GM23248 (cell line): ENCODE data around the gene MOV10.

ENCODE experiments used
- EZH2 ChIP-seq: fragments of 200-600 bp; sonication (generic); IDR thresholded peaks from 2 replicates; pipeline ENCODE4 v1.6.1; 2018; ENCODE audit warnings: antibody characterized with exemption, mild to moderate bottlenecking; ENCODE audit not compliant: insufficient read depth, poor library complexity, severe bottlenecking
- EZH2phosphoT487 ChIP-seq: fragments of 200-600 bp; sonication (generic); IDR thresholded peaks from 2 replicates; pipeline ENCODE4 v1.6.1; 2018; ENCODE audit warnings: antibody characterized with exemption, moderate library complexity, mild to moderate bottlenecking, low read depth; ENCODE audit not compliant: insufficient read depth

DNA sequence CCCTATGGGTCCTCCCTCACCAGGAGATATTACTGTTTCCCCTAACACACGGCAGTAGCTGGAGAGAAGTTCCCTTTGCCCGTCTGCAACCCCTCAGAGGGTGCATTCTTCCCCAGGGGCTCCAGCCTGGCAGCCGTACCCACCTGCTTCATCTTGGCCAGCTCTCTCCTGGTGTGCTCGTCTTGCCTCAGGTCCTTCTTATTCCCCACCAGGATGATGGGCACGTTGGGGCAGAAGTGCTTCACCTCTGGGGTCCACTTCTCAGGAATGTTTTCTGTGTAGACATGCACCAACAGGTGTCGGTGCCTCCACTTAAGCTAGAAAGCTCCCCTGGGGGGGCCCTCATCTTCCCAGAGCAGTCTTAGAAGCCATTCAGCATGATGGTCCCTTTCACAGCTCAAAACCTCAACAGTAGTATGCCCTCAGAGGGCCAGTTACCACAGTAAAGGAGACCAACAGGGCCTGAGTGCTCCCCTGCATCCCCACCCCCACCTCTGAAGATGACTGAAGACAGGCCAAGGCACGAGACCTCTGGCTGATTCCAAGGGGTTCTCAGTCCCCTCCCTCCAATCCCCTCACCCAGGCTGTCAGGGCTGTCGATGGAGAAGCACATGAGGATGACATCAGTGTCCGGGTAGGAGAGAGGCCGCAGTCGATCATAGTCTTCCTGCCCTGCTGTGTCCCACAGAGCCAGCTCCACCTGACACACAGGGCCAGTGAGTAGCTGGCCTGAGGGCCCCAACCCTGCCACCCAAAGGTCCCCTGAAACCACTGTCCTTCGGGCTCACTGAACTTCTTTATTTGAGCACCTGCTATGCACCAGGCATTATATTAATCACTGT is 28.2 kb downstream of the MOV10 start:
- TF ChIP-seq EZH2phosphoT487 (no peak), EZH2 (no peak)
